H1 (cell line): Measurements from ENCODE around the gene SPIRE2.

Experiments
- EZH2 ChIP-seq: fragments of 200-600 bp; sonication (generic); IDR thresholded peaks from 2 replicates; pipeline ENCODE4 v1.7.1; 2012; ENCODE audit warnings: low read depth, mild to moderate bottlenecking, moderate library complexity, low read length, inconsistent platforms; ENCODE audit not compliant: severe bottlenecking
- FOSL1 ChIP-seq: IDR thresholded peaks from 2 replicates; pipeline ENCODE4 v1.6.1; 2011; ENCODE audit warnings: mild to moderate bottlenecking, low read depth, low read length, moderate library complexity; ENCODE audit not compliant: insufficient read depth
- TF ChIP-seq, protein P1 (sequence below): IDR thresholded peaks from 2 replicates; pipeline ENCODE4 v1.6.1; 2012; ENCODE audit warnings: inconsistent platforms

DNA sequence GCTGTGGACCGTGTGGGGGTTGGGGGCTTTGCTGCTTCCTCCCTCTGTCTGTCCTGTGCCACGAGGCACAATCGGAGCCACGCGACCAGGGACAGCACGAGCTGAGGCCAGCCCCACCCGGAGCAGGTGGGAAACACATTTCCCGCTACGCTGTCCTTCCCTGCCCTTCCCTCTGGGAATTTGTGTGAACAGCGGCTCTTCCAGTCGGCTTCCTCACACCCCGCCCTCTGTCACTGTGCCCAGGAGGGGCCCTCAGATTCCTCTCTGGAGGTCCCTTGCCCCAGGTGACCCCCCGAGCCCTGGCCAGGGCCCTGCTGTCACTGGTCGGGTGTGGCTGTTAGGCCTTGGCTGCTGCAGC is 19.6 kb downstream of the SPIRE2 start:
- TF ChIP-seq EZH2 = no peak
- TF ChIP-seq, protein P1, sequence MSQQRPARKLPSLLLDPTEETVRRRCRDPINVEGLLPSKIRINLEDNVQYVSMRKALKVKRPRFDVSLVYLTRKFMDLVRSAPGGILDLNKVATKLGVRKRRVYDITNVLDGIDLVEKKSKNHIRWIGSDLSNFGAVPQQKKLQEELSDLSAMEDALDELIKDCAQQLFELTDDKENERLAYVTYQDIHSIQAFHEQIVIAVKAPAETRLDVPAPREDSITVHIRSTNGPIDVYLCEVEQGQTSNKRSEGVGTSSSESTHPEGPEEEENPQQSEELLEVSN = no peak
- TF ChIP-seq FOSL1 = no peak
